ENCODE measurements around the gene SH3GL1.
A peak's percentile ranks its signal among the peaks of the same experiment; 100 is the strongest.

Gene SH3GL1

GRCh38 chr19:4379383-4380253, 20.7 kb downstream of the SH3GL1 start:
- DNase-seq = peak in 1 of 10 donors; percentile 12
- intact Hi-C loops (cut with DNase I) = no loop called here

DNA sequence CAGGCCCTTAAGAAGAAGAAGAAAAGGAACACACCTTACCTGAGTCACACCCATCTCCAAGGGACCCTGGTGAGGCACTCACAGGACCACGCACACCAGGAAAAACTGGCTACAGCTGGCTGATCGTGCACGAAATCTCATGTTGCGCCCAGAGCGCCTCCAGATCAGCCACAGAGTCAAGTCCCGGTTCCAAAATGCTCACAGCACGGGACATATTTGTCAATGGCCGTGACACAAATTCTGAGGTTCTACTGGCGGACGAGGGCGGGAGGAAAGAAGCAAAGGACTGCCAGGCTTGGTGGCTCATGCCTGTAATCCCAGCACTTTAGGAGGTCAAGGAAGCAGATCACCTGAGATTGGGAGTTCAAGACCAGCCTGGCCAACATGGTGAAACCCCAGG, 21.5 kb downstream of the SH3GL1 start:
- intact Hi-C loops (cut with DNase I) = no loop called here
- no peak for DNase-seq

- intact Hi-C loops (cut with DNase I) = no loop called here
- peak in 1 of 10 donors; percentile 5 for DNase-seq
These were observed 23.2 kb downstream of the SH3GL1 start for GRCh38 chr19:4376991-4377781.

DNA sequence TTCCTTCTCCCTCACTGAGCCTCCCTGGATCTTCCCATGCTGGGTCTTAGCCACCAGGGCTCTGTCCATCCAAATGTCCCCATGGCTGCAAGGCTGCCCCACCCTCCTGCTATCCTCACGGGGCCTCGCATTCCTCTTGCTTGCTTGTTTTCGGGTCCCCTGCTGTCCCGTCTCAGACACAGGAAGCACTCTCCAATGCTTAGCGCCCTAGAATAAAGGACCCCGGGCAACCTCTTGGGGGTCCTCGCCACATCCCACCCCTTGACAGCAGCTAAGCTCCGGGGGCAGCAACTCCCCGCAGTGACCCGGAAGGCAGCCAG, 23.7 kb downstream of the SH3GL1 start:
- intact Hi-C loops (cut with DNase I) = no loop called here
- no peak for DNase-seq

GRCh38 chr19:4376028-4376670, 24.2 kb downstream of the SH3GL1 start:
- intact Hi-C loops (cut with DNase I) = no loop called here

DNA sequence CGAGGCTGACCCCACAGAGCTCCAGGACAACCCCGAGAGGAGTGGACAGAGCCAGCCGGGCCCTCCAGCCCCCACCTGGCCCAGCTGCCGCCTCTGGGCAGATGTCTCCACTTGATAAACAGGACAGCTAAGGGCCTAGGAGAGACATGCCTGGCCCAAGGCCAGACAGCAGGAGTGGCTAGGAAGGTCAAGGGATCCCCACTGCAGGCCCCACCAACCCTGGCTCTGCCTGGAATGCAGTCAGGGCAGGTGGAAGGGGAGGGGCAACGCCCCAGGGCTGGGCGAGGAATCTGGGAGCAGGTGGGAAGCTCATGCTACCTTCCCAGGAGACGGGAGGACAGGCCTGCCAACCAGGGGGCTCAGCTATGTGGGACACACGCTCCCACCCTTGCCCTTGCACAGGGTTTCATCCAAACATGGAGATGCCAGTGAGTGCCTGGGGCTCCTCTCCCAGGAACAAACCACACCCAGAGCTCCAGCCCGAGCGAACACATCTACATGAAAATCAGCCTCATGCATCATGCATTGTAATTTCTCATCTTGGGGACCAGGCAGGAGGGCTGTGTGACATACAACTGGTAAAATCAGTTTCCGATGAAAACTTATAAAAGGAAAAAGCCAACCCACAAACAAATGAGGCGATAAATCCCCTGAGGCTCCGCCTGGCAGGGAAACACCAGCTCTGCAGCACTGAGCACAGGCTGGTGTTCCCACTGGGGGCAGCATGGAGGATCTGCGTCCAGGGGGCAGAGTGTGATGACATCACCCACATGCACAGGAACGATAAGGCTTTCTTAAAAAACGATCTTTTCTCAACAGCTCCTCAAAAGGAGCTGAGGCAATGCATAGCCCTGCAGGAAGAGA, 25.0 kb downstream of the SH3GL1 start:
- intact Hi-C loops (cut with DNase I) = no loop called here
- DNase-seq = peak in 7 of 10 donors; percentile 51 to 94 (median 66)

More at GRCh38 chr19:4376028-4376670, 24.2 kb downstream of the SH3GL1 start:
- DNase-seq = peak in 1 of 10 donors; percentile 7

- peak in 1 of 10 donors; percentile 83 for DNase-seq
These were observed 25.7 kb downstream of the SH3GL1 start for GRCh38 chr19:4374498-4375163.

GRCh38 chr19:4373601-4374497, 26.5 kb downstream of the SH3GL1 start:
- intact Hi-C loops (cut with DNase I) = no loop called here
- DNase-seq = peak in 4 of 10 donors; percentile 45 to 94 (median 60)

More at GRCh38 chr19:4374498-4375163, 25.7 kb downstream of the SH3GL1 start:
- intact Hi-C loops (cut with DNase I) = no loop called here

GRCh38 chr19:4373013-4373367, 27.4 kb downstream of the SH3GL1 start:
- no peak for DNase-seq
- intact Hi-C loops (cut with DNase I) = no loop called here

DNA sequence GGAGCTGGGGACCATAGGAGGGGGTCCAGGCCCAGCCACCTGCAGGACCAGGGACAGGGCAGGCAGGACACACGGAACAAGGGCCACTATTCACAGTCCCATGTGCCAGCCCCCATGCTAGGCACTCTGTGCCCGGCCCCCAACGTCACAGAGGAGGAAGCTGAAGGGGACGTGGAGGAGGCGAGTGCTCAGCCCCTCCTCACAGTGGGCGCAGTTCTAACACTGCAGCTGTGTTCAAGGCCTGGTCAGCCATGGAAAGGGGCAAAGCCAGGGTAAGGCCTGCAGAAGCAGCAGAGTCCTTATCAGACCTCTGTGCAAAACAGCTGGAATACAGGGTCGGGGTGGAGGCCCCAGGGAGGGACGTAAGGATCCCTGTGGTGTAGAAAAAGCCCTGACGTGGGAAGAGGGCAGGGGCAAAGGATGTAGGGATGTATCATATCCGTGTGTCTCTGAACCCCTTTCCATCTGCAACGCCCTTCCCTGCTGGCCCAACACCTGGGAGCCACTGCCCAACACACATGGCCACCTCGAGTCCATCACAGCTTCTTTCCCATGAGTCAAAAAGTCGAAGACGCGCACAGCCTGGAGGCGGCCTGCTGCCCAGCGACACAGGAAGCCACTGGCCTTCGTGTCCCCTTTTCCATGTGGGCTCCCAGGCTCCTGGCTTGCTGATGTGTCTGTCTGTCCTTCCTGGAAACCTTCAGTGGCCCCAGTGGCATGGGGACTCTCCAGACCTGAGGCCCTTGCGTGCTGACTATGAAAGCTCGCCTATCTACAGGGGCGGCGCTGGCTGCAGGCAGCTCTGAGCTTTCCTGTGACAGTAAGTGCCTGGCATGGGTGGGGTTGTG, 28.0 kb downstream of the SH3GL1 start:
- intact Hi-C loops (cut with DNase I) = no loop called here

DNA sequence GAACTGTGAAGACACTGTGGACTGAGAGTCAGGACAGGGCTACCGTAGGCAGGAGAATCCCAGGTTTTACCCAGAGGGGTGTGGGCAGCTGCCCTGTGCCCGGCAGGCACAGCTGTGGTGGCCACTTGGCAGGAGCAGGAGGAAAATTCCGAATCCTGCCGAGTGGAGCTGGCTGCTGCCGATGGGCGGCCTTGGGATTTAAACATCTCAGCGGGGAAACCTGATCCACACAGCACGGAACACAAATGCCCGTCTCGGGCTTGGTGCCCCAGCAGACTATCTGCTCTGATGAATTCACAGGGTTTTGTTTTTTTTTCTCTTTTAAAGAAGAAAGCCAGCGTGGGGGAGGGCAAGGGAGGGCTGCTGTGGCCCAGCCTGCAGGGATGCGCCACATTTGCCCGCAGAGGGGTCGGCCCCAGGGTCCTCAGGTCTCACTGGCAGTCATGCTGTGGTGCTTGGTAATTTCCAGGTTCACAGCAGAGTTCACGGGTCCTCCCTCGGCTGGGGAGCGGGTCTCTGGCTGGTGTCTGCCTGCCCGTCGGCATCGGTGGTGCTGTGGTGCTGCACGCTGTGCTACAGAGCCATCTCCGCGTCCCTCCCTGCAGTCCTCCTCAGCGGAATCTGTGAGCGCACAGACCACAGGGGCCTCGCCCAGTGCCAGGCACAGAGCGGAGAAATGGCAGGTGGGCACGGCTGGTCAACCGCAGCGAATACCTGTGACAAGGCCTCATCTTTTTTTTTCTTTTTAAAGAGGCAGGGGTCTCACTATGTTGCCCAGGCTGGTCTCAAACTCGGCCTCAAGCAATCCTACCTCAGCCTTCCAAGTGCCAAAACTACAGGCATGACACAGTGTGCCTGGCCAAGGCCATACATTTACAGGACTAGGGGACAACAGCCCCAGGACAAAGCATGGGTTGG, 28.8 kb downstream of the SH3GL1 start:
- DNase-seq = peak in 3 of 10 donors; percentile 60 to 92 (median 91)
- intact Hi-C loops (cut with DNase I) = no loop called here

More for the DNA sequence above, 28.0 kb downstream of the SH3GL1 start:
- peak in 1 of 10 donors; percentile 75 for DNase-seq

DNA sequence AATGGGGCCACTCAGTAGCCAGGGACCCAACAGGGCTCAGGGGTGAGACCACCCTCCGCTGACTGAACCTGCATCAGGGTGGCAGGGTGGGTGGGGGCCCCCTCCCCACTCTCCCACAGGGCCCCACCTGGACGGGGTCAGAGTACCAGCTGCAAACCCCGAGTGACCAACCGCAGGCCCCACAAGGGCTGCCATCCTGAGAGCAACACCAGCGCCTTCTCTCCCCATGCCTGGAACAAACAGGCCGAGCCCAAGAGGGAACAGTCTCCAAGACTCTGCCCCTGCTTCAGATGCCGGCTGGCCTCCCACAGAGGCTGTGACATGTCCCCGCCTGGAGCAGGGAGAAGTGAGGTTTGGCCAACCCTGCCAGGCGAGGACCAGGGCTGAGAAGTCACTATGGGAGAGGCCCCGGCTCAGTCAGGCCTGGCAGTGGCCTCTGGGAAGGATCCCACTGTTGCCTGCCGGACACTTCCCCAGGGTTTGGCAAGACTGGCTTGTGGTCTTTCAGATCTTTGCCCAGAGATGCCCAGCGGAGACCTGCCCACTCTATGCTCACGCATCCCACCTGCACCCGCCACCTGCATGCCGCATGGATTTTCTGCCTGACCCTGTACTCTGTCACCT, 29.8 kb downstream of the SH3GL1 start:
- intact Hi-C loops (cut with DNase I) = loop anchor here (1.0 kb wide), 1 partner anchor 30 kb away; the partner anchor contains the start of gene SH3GL1

GRCh38 chr19:4369888-4370260, 30.5 kb downstream of the SH3GL1 start:
- peak in 8 of 10 donors; percentile 61 to 96 (median 76) for DNase-seq

More for the DNA sequence above, 29.8 kb downstream of the SH3GL1 start:
- DNase-seq = peak in 2 of 10 donors; percentile 75 to 84

GRCh38 chr19:4369109-4369887, 31.0 kb downstream of the SH3GL1 start:
- peak in 2 of 10 donors; percentile 74 to 87 for DNase-seq
- intact Hi-C loops (cut with DNase I) = no loop called here

More at GRCh38 chr19:4369888-4370260, 30.5 kb downstream of the SH3GL1 start:
- intact Hi-C loops (cut with DNase I) = loop anchor here (1.0 kb wide), 1 partner anchor 30 kb away; the partner anchor contains the start of gene SH3GL1
